RWPE1 (cell line): Measurements from ENCODE around the gene SOX5.
"Not testable (repeated sequence)": the region's sequence is repeated elsewhere in the genome, so short reads cannot be mapped to it uniquely, and the experiment has no call there.

ENCODE experiments used
- CTCF ChIA-PET: fragments of 350-600 bp; sonication (Branson Sonifier 250); formaldehyde crosslinking; extraction: SDS; loops from one replicate; lab custom pipeline; 2021; lab: Yijun Ruan, JAX
- POLR2A ChIA-PET: fragments of 400-600 bp; formaldehyde crosslinking; extraction: SDS; loops from one replicate; lab custom pipeline; 2020; ENCODE audit warnings: antibody characterized with exemption; ENCODE audit not compliant: low non-redundant PET; lab: Yijun Ruan, JAX
- DNase-seq: peaks from one replicate; pipeline ENCODE4 v3.0.0; 2012; ENCODE audit warnings: low spot score
- H3K27ac ChIP-seq: fragments of 450-650 bp; 2 replicates; pipeline ENCODE4 v1.5.1; 2017
- CTCF ChIP-seq: fragments of 450-650 bp; conservative IDR thresholded peaks from 2 replicates; pipeline ENCODE4 v1.5.1; 2017; ENCODE audit warnings: low read depth, mild to moderate bottlenecking

SOX5 gene

GRCh38 chr12:23847857-23848256 lies 101.6 kb downstream of the SOX5 start:
- TF ChIP-seq CTCF, result no peak
- POLR2A ChIA-PET, result no interaction called here
- DNase-seq, result no peak
- CTCF ChIA-PET, result interaction anchor here (0.6 kb wide), 1 partner anchor 23 kb away, joined by 3 read pairs; no protein-coding TSS in a partner anchor
- H3K27ac ChIP-seq, result no peak overlapping the region

GRCh38 chr12:23843958-23844357 lies 105.5 kb downstream of the SOX5 start:
- ChIA-PET CTCF (interaction anchor here (0.6 kb wide), 1 partner anchor 14 kb away, joined by 6 read pairs; no protein-coding TSS in a partner anchor), POLR2A (no interaction called here)
- TF ChIP-seq CTCF, result no peak
- DNase-seq, result no peak
- no peak overlapping the region for H3K27ac ChIP-seq

GRCh38 chr12:23834076-23834475 lies 115.4 kb downstream of the SOX5 start:
- DNase-seq, result no peak
- POLR2A ChIA-PET, result no interaction called here

GRCh38 chr12:23831739-23832138 lies 117.7 kb downstream of the SOX5 start:
- no peak overlapping the region for H3K27ac ChIP-seq
- CTCF ChIA-PET, result no interaction called here
- POLR2A ChIA-PET, result no interaction called here
- TF ChIP-seq CTCF, result no peak
- no peak for DNase-seq

More at GRCh38 chr12:23834076-23834475, 115.4 kb downstream of the SOX5 start:
- CTCF ChIA-PET, result no interaction called here
- H3K27ac ChIP-seq, result no peak overlapping the region
- no peak for TF ChIP-seq CTCF

GRCh38 chr12:23830210-23830609 lies 119.3 kb downstream of the SOX5 start:
- no peak for TF ChIP-seq CTCF
- no peak for DNase-seq
- CTCF ChIA-PET, result no interaction called here
- H3K27ac ChIP-seq, result no peak overlapping the region
- POLR2A ChIA-PET, result no interaction called here

- POLR2A ChIA-PET, result no interaction called here
These were observed 122.1 kb downstream of the SOX5 start for GRCh38 chr12:23827353-23827752.

GRCh38 chr12:23825124-23825523 lies 124.3 kb downstream of the SOX5 start:
- H3K27ac ChIP-seq, POLR2A ChIA-PET, DNase-seq: not testable (repeated sequence)
- CTCF ChIA-PET, result interaction anchor here (0.6 kb wide), 1 partner anchor 23 kb away, joined by 3 read pairs; no protein-coding TSS in a partner anchor

More at GRCh38 chr12:23827353-23827752, 122.1 kb downstream of the SOX5 start:
- DNase-seq, result no peak
- CTCF ChIA-PET, result no interaction called here
- no peak overlapping the region for H3K27ac ChIP-seq
- TF ChIP-seq CTCF, result no peak
